Measurements from ENCODE around the gene ALG10B.

DNA sequence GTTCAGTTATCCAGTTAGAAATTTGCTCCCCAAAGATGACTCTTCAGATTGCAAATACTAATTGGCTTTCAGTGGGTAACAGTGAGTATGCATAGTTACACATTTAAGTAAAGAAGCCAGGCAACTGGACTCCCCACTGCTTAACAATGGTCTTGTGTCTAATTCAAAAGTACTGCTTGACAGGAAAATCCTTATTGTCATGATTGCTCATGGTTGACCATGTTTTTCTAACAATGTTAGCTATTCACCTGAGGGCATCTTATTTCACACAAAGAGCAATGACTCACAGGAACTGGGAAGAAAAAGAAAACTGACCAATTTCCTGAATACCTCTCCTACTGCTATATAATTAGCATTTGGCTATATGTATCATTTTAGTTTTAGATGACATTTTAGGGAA is 33.7 kb upstream of the ALG10B start:
- TF ChIP-seq, protein P1, sequence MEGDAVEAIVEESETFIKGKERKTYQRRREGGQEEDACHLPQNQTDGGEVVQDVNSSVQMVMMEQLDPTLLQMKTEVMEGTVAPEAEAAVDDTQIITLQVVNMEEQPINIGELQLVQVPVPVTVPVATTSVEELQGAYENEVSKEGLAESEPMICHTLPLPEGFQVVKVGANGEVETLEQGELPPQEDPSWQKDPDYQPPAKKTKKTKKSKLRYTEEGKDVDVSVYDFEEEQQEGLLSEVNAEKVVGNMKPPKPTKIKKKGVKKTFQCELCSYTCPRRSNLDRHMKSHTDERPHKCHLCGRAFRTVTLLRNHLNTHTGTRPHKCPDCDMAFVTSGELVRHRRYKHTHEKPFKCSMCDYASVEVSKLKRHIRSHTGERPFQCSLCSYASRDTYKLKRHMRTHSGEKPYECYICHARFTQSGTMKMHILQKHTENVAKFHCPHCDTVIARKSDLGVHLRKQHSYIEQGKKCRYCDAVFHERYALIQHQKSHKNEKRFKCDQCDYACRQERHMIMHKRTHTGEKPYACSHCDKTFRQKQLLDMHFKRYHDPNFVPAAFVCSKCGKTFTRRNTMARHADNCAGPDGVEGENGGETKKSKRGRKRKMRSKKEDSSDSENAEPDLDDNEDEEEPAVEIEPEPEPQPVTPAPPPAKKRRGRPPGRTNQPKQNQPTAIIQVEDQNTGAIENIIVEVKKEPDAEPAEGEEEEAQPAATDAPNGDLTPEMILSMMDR (IDR thresholded peaks at IDR 0.05; ENCODE audit: low read depth, low read length): no peak
- no peak for TF ChIP-seq EZH2phosphoT487 (IDR thresholded peaks at IDR 0.05; ENCODE audit: low read depth)

All from OCI-LY3 (cell line).